ENCODE results near the gene CA7. TPM values are rescaled to one million over a fixed set of nuclear protein-coding genes. Genes with fewer than 3 reads are reported as not detected.

The CA7 gene
- total RNA-seq, 4 donors from 2014 or later = 107 to 237 (median 152) TPM

DNA sequence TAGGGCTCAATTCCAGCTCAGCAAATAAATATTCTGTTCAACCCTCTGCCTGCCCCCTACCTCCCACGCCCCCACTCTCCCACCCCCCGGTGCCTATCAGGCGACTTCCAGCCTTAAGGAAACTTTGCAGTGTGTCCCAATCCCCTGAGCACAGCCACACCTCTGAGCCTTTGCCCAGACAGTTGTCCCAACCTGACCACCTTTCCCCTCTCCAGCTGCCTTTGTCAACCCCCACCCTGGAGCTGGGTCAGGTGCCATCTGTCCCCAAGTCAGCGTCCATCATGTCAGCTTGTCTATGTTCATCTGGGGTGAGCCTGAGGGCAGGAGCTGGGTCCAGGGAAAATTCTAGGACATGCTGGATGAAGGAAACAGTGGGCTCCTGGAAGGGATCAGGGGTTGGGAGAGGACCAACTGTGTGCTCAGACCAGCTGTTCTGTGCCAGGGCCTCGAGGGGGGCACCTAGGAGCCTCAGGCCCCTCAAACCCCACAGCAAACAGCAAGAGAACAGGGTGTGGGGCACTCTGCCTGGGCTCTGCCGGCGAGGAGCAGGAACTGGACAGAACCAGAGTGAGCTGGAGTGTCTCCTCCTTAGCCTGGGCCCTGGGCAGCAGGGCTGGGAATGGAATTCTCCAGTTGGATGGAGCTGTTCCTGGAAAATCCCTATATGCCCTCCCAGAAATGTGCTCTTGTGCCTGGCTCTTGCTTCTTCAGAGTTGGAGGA is 56.7 kb downstream of the CA7 start:
- no peaks in the 10 kb centered on the region for H3K27me3 ChIP-seq
- no peaks in the 10 kb centered on the region for H3K36me3 ChIP-seq
- H3K9me3 ChIP-seq = no peaks in the 10 kb centered on the region
- H3K27ac ChIP-seq = peak overlapping the region; percentile 75 to 83 (median 82)
- intact Hi-C loops (cut with DNase I; ENCODE audit: low total_unique reads) = no loop called here
- peaks cover 41 to 88% (median 60%) of the 10 kb centered on the region in 4 donors for H3K4me1 ChIP-seq
- TF ChIP-seq POLR2A (IDR thresholded peaks at IDR 0.05) (no peak), EP300 (IDR thresholded peaks at IDR 0.05; ENCODE audit: low read depth) (no peak), POLR2AphosphoS5 (IDR thresholded peaks at IDR 0.05) (peak in 1 of 3 donors; percentile 20)
- 42% methylated on average over 7 of the region's 7 CpGs; no CpG with 5 or more reads in 1 of the 2 donors for WGBS, 2 donors (ENCODE audit: low coverage in 1 of 2)
- peak; percentile 57 for DNase-seq
- no peak overlapping the region for H3K4me3 ChIP-seq
- in situ Hi-C loops (cut with MboI; ENCODE audit: low pct_ligation_motif_present in 1 of 4, low pct_unique_long_range_greater_than_20kb in 1 of 4, low sequenced_read_pairs in 3 of 4) = no loop called here

DNA sequence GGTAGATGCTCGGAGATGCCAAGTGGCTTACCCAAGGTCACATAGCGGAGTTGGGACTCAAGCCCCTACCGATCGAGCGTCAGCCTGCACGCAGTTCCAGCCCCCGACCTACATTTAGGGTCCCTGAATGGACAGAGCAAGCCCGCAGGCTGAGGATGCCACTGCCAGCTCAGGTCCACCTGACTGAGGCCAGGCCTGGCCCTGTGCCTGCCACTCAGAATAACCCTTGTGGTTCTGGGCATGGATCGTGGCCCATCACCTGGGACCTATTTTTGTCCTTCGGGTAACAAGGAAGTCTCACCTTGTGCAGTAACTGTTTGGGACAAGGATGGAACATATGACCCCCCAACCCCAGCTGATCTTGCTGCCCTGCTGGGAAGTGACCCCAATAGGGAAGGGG is 57.4 kb downstream of the CA7 start:
- intact Hi-C loops (cut with DNase I; ENCODE audit: low total_unique reads) = no loop called here
- H3K9me3 ChIP-seq = no peaks in the 10 kb centered on the region
- H3K4me3 ChIP-seq = no peak overlapping the region
- peak overlapping the region; percentile 75 to 83 (median 82) for H3K27ac ChIP-seq
- TF ChIP-seq POLR2A (IDR thresholded peaks at IDR 0.05) (no peak), EP300 (IDR thresholded peaks at IDR 0.05; ENCODE audit: low read depth) (no peak), POLR2AphosphoS5 (IDR thresholded peaks at IDR 0.05) (no peak), CTCF (IDR thresholded peaks at IDR 0.05) (no peak)
- in situ Hi-C loops (cut with MboI; ENCODE audit: low pct_ligation_motif_present in 1 of 4, low pct_unique_long_range_greater_than_20kb in 1 of 4, low sequenced_read_pairs in 3 of 4) = no loop called here
- peaks cover 44 to 85% (median 56%) of the 10 kb centered on the region in 4 donors for H3K4me1 ChIP-seq
- 94% methylated on average over 10 of the region's 10 CpGs; no CpG with 5 or more reads in 1 of the 2 donors for WGBS, 2 donors (ENCODE audit: low coverage in 1 of 2)
- no peaks in the 10 kb centered on the region for H3K27me3 ChIP-seq
- no peak for DNase-seq
- no peaks in the 10 kb centered on the region for H3K36me3 ChIP-seq

GRCh38 chr16:66902648-66903543 is 58.7 kb downstream of the CA7 start:
- TF ChIP-seq POLR2AphosphoS5 (IDR thresholded peaks at IDR 0.05) (no peak), POLR2A (IDR thresholded peaks at IDR 0.05) (no peak), EP300 (IDR thresholded peaks at IDR 0.05; ENCODE audit: low read depth) (no peak), CTCF (IDR thresholded peaks at IDR 0.05) (no peak)
- Histone ChIP-seq H3K4me1 (peaks cover 39 to 74% (median 51%) of the 10 kb centered on the region in 4 donors), H3K27ac (peak overlapping the region; percentile 75 to 83 (median 82)), H3K27me3 (no peaks in the 10 kb centered on the region), H3K4me3 (no peak overlapping the region), H3K36me3 (no peaks in the 10 kb centered on the region), H3K9me3 (no peaks in the 10 kb centered on the region)
- DNase-seq = no peak
- intact Hi-C loops (cut with DNase I; ENCODE audit: low total_unique reads) (no loop called here), in situ Hi-C loops (cut with MboI; ENCODE audit: low pct_ligation_motif_present in 1 of 4, low pct_unique_long_range_greater_than_20kb in 1 of 4, low sequenced_read_pairs in 3 of 4) (no loop called here)
- 71% methylated on average over 14 of the region's 14 CpGs; no CpG with 5 or more reads in 1 of the 2 donors for WGBS, 2 donors (ENCODE audit: low coverage in 1 of 2)

Other genes with a start within 250 kb of the CA7 start
- 10 to 100 TPM in 1 of 4 donors, 1 to 10 TPM in 2, not detected in 1; 2.4 to 11.6 (median 6.1) TPM for gene CMTM3, start 239.7 kb upstream of the CA7 start, total RNA-seq
- gene CMTM4, start 147.7 kb upstream of the CA7 start, total RNA-seq = 100 to 1,000 TPM in 3 of 4 donors, 10 to 100 TPM in 1; 77.0 to 167 (median 163) TPM
- 100 to 1,000 TPM; 199 to 393 (median 284) TPM for gene DYNC1LI2, start 92.8 kb upstream of the CA7 start, total RNA-seq
- gene TERB1, start 42.8 kb upstream of the CA7 start, total RNA-seq = under 1 TPM in 1 of 4 donors, not detected in 3; 0.32 TPM
- gene NAE1, start 13.4 kb upstream of the CA7 start, total RNA-seq = 10 to 100 TPM; 25.3 to 45.1 (median 32.1) TPM
- gene PDP2, start 36.1 kb downstream of the CA7 start, total RNA-seq = 10 to 100 TPM in 2 of 4 donors, 1 to 10 TPM in 2; 4.9 to 36.2 (median 11.5) TPM
- gene CDH16, start 74.5 kb downstream of the CA7 start, total RNA-seq = 1 to 10 TPM in 2 of 4 donors, under 1 TPM in 1, not detected in 1; 0.20 to 2.4 (median 1.8) TPM
- gene RRAD, start 81.1 kb downstream of the CA7 start, total RNA-seq = 10 to 100 TPM in 1 of 4 donors, 1 to 10 TPM in 2, not detected in 1; 3.5 to 15.3 (median 4.2) TPM
- 10 to 100 TPM; 15.3 to 93.8 (median 51.6) TPM for gene CIAO2B, start 90.0 kb downstream of the CA7 start, total RNA-seq
- 1,000 to 10,000 TPM in 2 of 4 donors, 100 to 1,000 TPM in 2; 462 to 1,338 (median 921) TPM for gene CES2, start 91.1 kb downstream of the CA7 start, total RNA-seq
- gene CES3, start 116.9 kb downstream of the CA7 start, total RNA-seq = 100 to 1,000 TPM; 247 to 616 (median 291) TPM
- gene CES4A, start 144.2 kb downstream of the CA7 start, total RNA-seq = 10 to 100 TPM in 3 of 4 donors, 1 to 10 TPM in 1; 9.7 to 24.7 (median 15.7) TPM
- gene CBFB, start 184.7 kb downstream of the CA7 start, total RNA-seq = 100 to 1,000 TPM in 1 of 4 donors, 10 to 100 TPM in 3; 19.7 to 106 (median 33.1) TPM

Data from transverse colon (tissue), 4 donors.